GM18507 (cell line): ENCODE results near the gene WFDC5.

Experiments
- DNase-seq: peaks from one replicate; pipeline ENCODE4 v3.0.0; 2011; ENCODE audit warnings: low read depth; ENCODE audit not compliant: insufficient read length; ENCODE audit errors: extremely low spot score
- FAIRE-seq: peaks from 2 replicates; lab custom pipeline; 2011; peaks lifted over from hg19 to GRCh38; lab: Jason Lieb, UNC

Gene WFDC5

GRCh38 chr20:45117581-45117980 is 2.6 kb upstream of the WFDC5 start:
- no peak for DNase-seq
- no peak for FAIRE-seq

DNA sequence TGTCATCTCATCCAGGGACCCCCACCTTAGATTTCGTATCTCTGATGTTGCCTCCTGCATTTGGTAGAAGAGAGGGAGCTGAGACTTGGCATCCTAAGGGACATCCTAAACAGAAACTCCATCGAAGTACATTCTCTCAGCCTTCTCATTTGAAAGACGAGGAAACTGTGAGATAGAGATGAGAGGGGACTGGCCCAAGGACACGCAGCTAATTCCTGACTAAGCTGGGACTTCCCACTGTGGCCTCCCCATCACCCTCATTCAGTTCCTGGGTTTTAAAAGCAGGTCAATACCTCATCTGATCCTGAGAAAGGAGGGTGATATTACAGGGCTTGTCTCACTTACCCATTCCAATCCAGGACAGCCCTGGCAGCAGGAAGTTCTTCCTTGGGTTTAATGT is 855 bp upstream of the WFDC5 start:
- DNase-seq = no peak
- FAIRE-seq = no peak

- FAIRE-seq (no peak), DNase-seq (no peak)
Observed at GRCh38 chr20:45115386-45115774, 406 bp upstream of the WFDC5 start.

DNA sequence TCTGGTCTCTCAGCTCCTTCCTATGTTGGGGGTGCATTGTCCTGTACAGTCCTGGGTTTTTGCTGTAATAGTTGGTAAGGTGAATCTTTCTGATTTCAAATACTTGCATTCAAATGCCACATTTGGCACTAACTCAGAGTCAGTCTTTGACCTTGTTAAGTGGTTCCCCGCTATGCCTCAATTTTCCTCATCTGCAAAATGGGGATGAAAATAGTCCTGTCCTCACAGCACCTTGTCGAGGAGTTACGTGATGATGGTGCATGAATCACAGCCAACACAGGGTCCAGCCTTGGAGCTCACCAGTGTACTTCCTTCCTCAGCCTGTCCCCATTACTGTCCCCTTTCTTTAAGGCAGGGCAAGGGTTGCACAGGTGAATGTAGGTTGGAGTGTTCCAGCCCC is 1.1 kb downstream of the WFDC5 start:
- no peak for DNase-seq
- FAIRE-seq = no peak

DNA sequence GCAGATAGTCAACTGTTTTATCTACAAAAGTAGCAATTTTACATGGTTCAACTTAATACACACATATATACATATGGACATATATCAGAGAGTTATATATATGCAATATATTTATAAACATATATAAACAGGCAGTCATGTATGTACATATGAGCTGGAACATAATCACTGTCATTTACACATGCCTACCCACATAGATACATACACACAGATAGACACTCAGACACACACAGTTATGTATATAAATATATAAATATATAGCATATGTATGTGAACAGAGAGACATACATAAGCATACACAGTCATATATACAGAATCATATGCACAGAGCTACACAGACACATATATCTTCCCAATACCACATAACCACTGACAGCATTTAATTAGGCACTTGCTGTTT is 2.2 kb downstream of the WFDC5 start:
- FAIRE-seq (no peak), DNase-seq (no peak)

DNA sequence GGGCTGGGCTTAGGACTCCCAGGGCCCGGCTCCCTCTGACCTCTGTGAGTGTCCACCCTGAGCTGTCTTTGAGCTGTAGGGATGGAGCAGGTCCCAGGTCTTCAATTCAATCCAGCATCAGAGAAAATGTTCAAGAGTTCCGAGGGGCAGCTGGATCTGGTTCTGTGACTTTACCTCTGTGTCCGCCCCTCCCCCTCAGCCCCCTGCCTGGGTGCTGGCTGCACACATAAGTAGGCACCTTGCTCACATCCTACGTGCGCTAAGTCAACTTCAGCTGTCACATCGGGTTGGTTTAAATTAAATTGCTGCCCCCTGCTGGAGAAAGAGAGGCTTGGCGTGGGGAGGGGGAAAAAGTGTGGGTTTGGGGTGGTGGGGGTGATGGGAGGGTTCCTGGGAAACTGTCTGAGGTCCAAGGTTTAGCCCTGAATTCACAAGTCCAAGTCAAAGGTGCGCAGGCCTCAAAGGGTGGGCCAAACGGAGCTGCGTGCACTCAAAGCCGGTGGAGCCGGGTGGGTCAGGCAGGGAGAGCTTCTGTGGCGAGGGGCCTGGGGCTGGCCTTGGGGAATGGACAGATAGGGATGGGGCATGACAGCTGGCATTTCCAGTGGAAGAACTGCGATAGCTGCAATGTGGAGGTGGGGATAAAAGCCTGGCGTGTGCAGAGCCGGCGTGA is 3.0 kb downstream of the WFDC5 start:
- DNase-seq = no peak

GRCh38 chr20:45111285-45111684 is 3.7 kb downstream of the WFDC5 start:
- DNase-seq (no peak), FAIRE-seq (no peak)

More for the DNA sequence above, 3.0 kb downstream of the WFDC5 start:
- FAIRE-seq = no peak

DNA sequence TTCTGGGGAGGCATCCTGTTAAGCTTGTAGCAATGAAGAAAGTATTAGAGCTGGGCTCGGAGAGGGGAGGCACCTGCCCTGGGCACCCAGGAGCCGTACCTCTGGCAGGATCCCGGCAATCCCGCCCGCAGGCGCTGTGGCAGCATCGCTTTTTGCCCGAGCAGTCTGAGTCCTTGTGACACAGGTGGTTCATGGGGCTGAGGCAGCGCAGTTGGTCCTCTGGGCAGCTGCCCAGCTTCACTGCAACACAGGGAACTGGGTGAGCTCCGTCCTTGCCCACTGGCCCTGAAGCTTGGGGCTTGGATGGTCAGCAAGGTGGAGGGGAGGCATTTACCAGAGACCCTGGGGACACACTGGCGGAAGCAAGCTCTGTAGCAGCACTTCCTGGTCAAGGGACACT is 4.7 kb downstream of the WFDC5 start:
- no peak for DNase-seq
- FAIRE-seq = no peak

DNA sequence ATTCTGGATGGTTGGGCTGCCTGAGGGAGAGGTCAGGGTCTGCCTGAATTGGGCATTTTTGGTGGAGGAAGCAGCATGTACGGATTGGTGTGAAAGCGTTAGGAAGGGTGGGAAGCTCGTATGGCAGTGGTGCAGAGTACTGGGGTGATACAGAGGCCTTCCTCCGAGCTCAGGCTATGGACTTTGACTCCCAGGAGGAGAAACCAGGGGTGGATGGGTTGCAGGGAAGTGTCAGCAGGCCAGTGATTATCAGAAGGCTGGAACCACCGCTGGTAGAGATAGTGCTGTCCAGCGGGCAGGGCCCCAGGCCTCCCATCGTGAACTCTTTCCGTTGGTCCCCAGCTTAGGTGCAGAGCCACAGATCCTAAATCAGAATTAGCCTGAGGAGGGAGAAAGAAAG is 5.3 kb downstream of the WFDC5 start:
- DNase-seq (no peak), FAIRE-seq (no peak)

- no peak for DNase-seq
- FAIRE-seq = no peak
Observed at GRCh38 chr20:45105317-45105716, 9.7 kb downstream of the WFDC5 start.

DNA sequence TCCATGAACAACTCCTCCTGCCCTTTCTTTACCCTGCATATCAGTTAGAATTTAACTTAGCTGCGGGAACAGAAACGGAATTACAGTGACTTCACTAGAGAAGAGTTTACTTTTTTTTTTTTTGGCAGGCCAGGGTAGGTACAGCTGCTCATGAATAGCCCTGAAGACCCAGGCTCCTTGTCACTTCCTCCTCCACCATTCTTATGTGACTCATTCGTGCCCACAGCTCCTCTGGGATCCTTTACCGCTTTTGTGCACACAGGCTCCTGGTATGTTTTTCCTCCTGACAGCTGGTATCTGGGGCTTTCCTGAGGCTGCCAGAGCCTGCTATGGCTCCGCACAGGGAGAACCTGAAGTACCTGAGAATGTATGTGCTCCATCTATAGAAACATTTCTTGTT is 10.2 kb downstream of the WFDC5 start:
- no peak for FAIRE-seq
- DNase-seq = no peak

DNA sequence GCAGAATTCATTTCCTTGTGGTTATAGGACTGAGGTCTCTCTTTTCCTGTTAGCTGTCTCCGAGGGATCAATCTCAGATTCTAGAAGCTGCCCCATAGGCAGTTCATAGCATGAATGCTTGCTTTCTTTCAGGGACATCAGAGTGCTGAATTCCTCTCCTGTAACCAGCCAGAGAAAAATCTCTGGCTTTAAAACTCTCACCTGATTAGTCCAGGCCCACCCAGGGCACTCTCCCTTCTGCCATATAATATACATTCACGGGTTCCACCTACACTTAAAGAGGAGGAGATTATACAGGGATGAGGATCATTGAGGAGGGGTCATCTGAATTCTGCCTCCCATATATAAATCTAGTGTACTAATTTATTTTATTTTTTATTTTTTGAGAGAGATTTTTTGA is 11.9 kb downstream of the WFDC5 start:
- FAIRE-seq = no peak
- DNase-seq = no peak

DNA sequence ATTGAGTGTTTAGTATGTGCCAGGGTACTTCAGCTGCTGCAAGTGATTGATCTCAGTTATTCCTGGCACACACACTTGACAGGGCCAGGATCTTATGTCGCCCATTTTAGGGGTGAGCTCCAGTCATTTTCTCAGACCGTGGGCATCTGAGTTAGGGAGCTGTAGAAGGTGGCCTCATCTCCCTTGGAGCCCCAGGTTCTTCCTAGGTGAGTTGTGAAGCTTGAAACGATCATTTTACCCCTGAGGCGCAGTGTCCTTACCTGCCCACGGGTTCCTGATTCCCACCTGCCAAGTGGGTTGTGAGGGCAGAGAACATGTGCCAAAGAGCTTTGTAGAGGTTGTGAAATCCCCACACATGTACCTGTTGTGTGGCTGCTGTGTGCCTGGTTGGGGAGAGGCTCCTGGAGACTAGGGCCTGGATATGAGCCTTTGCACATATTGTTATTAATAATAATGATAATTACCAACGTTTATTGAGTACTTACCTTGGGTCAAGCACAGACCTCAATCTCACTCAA is 13.6 kb downstream of the WFDC5 start:
- no peak for DNase-seq
- FAIRE-seq = no peak

DNA sequence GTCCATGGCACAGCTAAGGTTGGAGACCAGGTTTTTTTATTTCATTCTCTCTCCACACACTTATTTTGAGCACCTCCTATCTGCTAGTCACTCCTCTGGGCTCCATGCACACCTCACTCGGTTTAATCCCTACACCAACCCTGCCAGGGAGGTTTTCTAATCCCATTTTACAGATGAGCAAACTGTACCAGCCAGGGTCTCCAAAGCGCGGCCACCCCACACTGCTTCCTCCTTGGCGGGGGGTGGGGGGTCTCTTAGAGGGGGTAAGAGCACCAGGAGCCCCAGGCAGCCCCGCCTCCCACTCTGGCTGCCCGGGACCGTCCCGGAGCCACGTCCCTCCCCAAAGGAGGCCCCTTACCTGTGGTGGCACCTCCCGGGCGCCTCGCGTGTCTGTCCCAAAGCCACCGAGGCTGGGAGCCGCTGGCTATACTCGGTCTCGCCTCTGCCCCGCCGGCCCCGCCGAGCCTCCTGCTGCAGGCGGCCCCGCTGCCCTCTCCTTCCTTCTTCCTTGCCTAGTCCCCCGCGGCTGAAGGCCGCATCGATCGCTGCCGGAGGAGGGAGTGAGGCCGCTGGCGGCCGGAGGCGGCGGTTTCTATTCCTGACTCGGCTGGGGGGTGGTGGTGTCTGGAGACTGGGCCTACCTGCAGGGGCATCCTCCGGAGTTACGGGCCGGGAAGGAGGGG is 14.3 kb downstream of the WFDC5 start, which contains the start of gene KCNS1:
KCNS1 (minus strand) TSS at position 565 of the 683 bp plus-strand sequence. CDS start 1,891 bp downstream, outside the sequence.
- DNase-seq = no peak

DNA sequence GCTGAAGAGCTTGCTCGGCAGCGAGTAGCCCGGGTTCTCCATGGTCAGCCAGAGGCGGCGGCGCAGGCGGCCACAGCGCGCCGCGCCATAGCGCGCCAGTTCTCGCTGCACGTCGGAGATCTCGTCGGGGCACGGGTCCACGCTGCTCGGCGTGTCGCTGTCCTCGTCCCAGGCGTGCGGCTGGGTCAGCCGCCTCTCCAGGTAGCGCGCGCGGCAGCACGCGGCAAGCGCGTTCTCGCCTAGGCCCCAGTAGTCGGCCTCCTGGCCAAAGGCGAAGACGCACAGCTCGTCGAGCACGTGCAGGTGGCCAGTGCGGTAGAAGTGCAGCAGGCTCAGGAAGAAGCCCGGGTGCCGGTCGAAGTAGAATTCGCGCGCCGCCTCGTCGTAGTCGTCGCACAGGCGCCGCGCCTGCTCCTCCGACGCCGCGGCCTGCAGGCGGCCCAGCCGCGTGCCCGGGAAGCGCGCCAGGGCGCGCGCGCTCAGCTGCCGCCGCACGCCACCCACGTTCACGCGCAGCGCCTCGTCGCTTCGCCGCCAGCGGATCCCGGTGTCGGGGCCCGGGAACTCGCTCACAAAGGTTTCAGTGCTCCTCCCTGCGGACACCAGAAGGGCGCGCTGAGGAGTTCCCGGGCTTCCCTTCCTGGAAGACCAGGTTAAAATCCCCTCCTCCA is 16.7 kb downstream of the WFDC5 start:
- no peak for FAIRE-seq

More for the DNA sequence above, 14.3 kb downstream of the WFDC5 start, which contains the start of gene KCNS1:
- no peak for FAIRE-seq

DNA sequence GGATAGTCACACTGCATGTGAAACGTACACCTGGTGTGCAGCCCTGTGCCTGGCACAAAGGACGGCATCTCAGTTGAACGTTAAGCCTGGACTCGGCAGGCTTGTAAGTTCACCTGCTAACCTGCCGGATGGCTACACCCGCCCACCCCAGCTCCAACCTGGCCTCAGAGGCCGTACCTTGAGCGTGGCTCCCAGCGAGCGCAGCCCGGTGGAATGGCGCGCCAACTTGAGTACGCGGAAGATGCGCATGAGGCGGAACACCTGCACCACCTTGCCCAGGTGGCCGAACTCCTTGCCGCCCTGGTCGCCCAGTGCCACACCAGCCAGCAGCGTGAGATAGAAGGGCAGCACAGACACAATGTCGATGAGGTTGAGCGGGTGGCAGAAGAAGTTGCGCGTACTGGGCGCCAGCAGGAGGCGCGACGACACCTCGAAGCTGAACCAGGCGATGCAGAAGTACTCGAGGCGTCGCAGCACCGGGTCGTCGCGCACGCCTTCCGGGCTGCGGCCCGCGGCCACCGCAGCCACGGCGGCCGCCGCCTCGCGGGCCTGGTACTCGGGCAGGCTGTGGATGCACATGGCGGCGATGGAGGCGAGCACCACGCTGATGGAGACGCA is 17.4 kb downstream of the WFDC5 start:
- FAIRE-seq = no peak
- no peak for DNase-seq

More for the DNA sequence above, 16.7 kb downstream of the WFDC5 start:
- DNase-seq = no peak

DNA sequence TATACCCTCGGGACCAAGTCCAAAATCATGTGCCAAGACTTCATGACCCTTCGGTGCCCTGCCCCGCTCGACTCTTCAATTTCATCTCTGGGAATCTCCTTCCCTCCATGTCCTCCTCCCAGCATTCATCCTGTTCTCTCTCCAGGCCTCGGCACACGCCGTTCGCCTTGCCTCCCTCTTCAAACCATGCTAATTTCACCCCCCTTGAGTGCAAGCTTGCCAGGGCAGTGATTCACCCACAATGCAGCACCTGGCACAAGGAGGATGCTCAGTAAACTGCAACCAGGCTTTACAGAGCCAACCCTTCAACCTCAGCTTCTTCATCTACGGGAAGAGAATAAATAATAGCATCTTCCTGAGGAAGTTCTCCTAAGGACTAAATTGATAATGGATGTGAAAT is 18.2 kb downstream of the WFDC5 start:
- FAIRE-seq = no peak
- DNase-seq = no peak

DNA sequence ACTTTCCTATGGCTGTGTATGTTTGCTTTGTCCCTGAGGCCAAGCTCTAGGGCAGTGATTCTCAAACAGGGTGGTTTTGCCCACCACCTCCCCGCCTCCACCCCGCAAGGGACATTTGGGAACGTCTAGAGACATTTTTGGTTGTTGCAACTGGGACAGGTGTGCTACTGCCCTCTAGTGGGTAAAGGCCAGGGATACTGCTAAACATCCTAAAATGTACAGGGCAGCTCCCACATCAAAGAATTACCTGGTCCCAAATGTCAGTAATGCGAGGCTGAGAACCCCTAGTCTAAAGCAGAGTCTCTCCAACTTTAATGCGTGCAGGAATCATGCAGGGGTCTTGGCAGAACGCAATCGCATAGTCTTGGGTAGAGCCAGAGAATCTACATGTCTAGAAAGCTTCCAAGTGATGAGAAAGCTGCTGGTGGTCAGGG is 19.2 kb downstream of the WFDC5 start:
- DNase-seq (peak; percentile 25), FAIRE-seq (peak; percentile 81)

DNA sequence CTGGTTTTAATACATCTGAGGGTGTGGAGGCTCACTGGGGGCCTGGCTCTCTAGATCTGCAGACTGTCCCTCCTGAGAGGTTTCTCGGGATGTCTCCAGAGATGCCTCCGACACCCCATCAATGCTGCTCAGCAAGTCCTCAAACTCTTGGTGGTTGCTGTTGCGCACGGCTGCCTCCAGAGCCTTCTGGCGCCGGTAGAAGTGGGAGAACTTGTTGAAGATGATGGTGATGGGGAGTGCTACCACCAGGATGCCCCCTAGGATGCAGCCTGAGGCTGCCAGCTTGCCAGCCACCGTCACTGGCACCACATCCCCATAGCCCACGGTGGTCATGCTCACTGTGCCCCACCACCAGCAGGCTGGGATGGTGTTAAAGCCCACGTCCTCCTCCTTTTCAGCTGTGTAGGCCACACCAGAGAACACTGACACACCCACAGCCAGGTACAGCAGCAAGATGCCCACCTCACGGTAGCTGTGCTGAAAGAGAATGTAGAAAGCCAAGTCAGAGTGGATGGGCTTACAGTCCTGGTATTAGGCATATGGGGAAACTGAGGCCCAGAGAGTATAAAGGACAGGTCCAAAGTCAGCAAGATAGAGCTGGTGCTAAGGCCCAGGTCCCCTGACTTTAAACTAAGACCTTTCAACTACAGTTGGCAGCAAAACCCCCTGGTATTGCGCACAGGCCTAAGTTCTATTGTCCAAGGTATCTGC is 20.0 kb downstream of the WFDC5 start:
- no peak for DNase-seq
- FAIRE-seq = no peak
